ENCODE results near the gene POLR2L.

DNA sequence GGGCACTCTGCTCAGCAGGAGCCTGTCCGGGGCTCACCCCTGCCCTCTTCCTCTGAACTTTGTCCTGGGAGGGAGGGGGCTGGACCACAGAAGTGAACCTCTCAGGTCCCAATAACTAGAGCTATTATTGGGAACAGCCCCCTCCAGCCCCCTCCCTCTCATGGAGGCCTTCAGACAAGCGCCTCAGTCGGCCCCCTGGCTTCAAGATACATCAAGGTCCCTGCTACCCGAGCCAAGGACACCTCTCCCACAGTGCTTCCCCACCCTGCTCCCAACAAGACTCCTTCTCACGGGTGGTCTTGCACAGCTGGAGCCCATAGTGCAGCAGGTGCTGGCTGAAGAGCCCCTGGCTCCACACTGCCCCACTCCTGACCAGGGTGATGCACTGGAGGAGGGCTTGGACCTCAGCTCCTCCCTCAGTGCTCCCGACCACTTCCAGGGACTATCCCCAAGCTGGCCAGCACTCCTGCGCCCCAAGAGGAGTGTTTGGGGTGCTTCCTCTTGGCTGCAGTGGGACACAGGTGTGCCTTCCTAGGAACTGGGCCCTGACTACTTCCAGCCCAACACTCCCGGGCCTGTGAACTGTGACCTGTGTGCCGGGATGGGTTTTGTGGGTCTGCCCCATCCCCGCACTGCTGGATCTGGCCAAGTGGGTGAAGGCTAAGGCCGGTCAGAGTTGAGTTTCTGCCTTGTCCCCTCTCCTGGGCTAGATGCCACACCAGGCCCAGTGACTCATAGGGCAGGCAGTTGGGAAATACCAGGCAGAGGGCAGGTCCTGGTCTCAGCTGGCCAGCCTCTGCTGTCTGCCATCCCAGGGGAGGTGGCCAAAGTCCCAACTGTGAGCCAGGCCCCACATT, 21.4 kb downstream of the POLR2L start:
- peak; percentile 94 for TF ChIP-seq CEBPB (IDR thresholded peaks at IDR 0.05; ENCODE audit: borderline replicate concordance, low read depth, low read length)
- TF ChIP-seq TCF12 (IDR thresholded peaks at IDR 0.05): no peak
- TF ChIP-seq TCF12 (CRISPR knock-in tag; IDR thresholded peaks at IDR 0.05): no peak
- TF ChIP-seq JUN (CRISPR knock-in tag; IDR thresholded peaks at IDR 0.05): no peak
- TF ChIP-seq EP300 (IDR thresholded peaks at IDR 0.05; ENCODE audit: low read depth in 2 of 2, low read length in 2 of 2): no peak
- no peak; the same call in 1 of the 2 replicates for TF ChIP-seq EP300 (CRISPR knock-in tag; IDR thresholded peaks at IDR 0.05; ENCODE audit: borderline replicate concordance)
- no peak for TF ChIP-seq ZBTB21 (CRISPR knock-in tag; IDR thresholded peaks at IDR 0.05)
- TF ChIP-seq, protein P1, sequence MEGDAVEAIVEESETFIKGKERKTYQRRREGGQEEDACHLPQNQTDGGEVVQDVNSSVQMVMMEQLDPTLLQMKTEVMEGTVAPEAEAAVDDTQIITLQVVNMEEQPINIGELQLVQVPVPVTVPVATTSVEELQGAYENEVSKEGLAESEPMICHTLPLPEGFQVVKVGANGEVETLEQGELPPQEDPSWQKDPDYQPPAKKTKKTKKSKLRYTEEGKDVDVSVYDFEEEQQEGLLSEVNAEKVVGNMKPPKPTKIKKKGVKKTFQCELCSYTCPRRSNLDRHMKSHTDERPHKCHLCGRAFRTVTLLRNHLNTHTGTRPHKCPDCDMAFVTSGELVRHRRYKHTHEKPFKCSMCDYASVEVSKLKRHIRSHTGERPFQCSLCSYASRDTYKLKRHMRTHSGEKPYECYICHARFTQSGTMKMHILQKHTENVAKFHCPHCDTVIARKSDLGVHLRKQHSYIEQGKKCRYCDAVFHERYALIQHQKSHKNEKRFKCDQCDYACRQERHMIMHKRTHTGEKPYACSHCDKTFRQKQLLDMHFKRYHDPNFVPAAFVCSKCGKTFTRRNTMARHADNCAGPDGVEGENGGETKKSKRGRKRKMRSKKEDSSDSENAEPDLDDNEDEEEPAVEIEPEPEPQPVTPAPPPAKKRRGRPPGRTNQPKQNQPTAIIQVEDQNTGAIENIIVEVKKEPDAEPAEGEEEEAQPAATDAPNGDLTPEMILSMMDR (CRISPR knock-in tag; IDR thresholded peaks at IDR 0.05): no peak
- no peak for TF ChIP-seq ZNF768 (CRISPR knock-in tag; IDR thresholded peaks at IDR 0.05)
